ENCODE data around the gene CRAMP1.

DNA sequence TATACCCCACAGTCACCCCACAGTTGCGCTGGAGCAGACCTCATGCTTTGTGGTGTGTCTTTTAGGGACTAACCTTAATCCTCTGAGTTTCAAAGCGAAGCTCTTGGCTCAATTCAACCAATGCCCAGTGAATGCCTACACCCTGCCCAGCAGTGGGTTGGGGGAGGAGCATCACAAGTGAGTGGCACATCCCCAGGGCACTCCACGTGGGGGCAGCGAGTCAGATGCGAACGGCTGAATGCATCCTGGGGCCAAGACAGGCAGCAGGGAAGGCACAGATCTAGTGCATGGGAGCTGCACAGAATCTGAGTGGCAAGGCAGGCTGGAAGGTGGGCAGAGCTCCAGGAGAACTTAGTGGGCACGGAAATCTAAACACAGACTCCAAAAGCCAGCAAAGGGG, 39.5 kb upstream of the CRAMP1 start:
- TF ChIP-seq, protein P1, sequence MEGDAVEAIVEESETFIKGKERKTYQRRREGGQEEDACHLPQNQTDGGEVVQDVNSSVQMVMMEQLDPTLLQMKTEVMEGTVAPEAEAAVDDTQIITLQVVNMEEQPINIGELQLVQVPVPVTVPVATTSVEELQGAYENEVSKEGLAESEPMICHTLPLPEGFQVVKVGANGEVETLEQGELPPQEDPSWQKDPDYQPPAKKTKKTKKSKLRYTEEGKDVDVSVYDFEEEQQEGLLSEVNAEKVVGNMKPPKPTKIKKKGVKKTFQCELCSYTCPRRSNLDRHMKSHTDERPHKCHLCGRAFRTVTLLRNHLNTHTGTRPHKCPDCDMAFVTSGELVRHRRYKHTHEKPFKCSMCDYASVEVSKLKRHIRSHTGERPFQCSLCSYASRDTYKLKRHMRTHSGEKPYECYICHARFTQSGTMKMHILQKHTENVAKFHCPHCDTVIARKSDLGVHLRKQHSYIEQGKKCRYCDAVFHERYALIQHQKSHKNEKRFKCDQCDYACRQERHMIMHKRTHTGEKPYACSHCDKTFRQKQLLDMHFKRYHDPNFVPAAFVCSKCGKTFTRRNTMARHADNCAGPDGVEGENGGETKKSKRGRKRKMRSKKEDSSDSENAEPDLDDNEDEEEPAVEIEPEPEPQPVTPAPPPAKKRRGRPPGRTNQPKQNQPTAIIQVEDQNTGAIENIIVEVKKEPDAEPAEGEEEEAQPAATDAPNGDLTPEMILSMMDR (IDR thresholded peaks at IDR 0.05), result no peak
- no peak for TF ChIP-seq POLR2A (IDR thresholded peaks at IDR 0.05)

Data from adrenal gland (tissue), 5 donors.